ENCODE data around the gene CAMK4. TPM values are rescaled to one million over a fixed set of nuclear protein-coding genes. Genes with fewer than 3 reads are reported as not detected.

Gene CAMK4
- total RNA-seq, 1 donor from 2014 or later = 1.2 TPM

GRCh38 chr5:111310711-111311620 is 86.8 kb downstream of the CAMK4 start:
- no peak for DNase-seq (ENCODE audit: extremely low spot score, unreplicated experiment)
- Mint-ChIP-seq H3K9me3 (ENCODE audit: unreplicated experiment) (no peaks in the 10 kb centered on the region), H3K4me1 (ENCODE audit: unreplicated experiment) (no peaks in the 10 kb centered on the region), H3K27ac (ENCODE audit: unreplicated experiment) (no peak overlapping the region), H3K36me3 (ENCODE audit: unreplicated experiment) (no peaks in the 10 kb centered on the region), H3K4me3 (ENCODE audit: unreplicated experiment) (no peak overlapping the region), H3K27me3 (ENCODE audit: unreplicated experiment) (peaks cover 15% of the 10 kb centered on the region)
- no peak for TF ChIP-seq CTCF (IDR thresholded peaks at IDR 0.05)

GRCh38 chr5:111311666-111312065 is 87.5 kb downstream of the CAMK4 start:
- no peak for TF ChIP-seq CTCF (IDR thresholded peaks at IDR 0.05)
- H3K27ac Mint-ChIP-seq (ENCODE audit: unreplicated experiment) = no peak overlapping the region
- H3K27me3 Mint-ChIP-seq (ENCODE audit: unreplicated experiment) = peaks cover 19% of the 10 kb centered on the region
- DNase-seq (ENCODE audit: extremely low spot score, unreplicated experiment) = no peak
- no peaks in the 10 kb centered on the region for H3K36me3 Mint-ChIP-seq (ENCODE audit: unreplicated experiment)
- no peak overlapping the region for H3K4me3 Mint-ChIP-seq (ENCODE audit: unreplicated experiment)
- no peaks in the 10 kb centered on the region for H3K4me1 Mint-ChIP-seq (ENCODE audit: unreplicated experiment)
- H3K9me3 Mint-ChIP-seq (ENCODE audit: unreplicated experiment) = no peaks in the 10 kb centered on the region

- no peak overlapping the region for H3K27ac Mint-ChIP-seq (ENCODE audit: unreplicated experiment)
- no peak overlapping the region for H3K4me3 Mint-ChIP-seq (ENCODE audit: unreplicated experiment)
- H3K27me3 Mint-ChIP-seq (ENCODE audit: unreplicated experiment) = peaks cover 19% of the 10 kb centered on the region
- no peak for DNase-seq (ENCODE audit: extremely low spot score, unreplicated experiment)
- H3K36me3 Mint-ChIP-seq (ENCODE audit: unreplicated experiment) = no peaks in the 10 kb centered on the region
- no peak for TF ChIP-seq CTCF (IDR thresholded peaks at IDR 0.05)
- no peaks in the 10 kb centered on the region for H3K9me3 Mint-ChIP-seq (ENCODE audit: unreplicated experiment)
- H3K4me1 Mint-ChIP-seq (ENCODE audit: unreplicated experiment) = no peaks in the 10 kb centered on the region
These were observed 89.0 kb downstream of the CAMK4 start for GRCh38 chr5:111313017-111313724.

GRCh38 chr5:111320953-111321352 is 96.8 kb downstream of the CAMK4 start:
- Mint-ChIP-seq H3K4me1 (ENCODE audit: unreplicated experiment) (no peaks in the 10 kb centered on the region), H3K4me3 (ENCODE audit: unreplicated experiment) (no peak overlapping the region), H3K27me3 (ENCODE audit: unreplicated experiment) (peaks cover 14% of the 10 kb centered on the region), H3K36me3 (ENCODE audit: unreplicated experiment) (no peaks in the 10 kb centered on the region), H3K9me3 (ENCODE audit: unreplicated experiment) (no peaks in the 10 kb centered on the region), H3K27ac (ENCODE audit: unreplicated experiment) (no peak overlapping the region)
- no peak for TF ChIP-seq CTCF (IDR thresholded peaks at IDR 0.05)
- DNase-seq (ENCODE audit: extremely low spot score, unreplicated experiment) = no peak

GRCh38 chr5:111321376-111321775 is 97.2 kb downstream of the CAMK4 start:
- H3K36me3 Mint-ChIP-seq (ENCODE audit: unreplicated experiment) = no peaks in the 10 kb centered on the region
- no peak overlapping the region for H3K27ac Mint-ChIP-seq (ENCODE audit: unreplicated experiment)
- peaks cover 10% of the 10 kb centered on the region for H3K27me3 Mint-ChIP-seq (ENCODE audit: unreplicated experiment)
- no peak for DNase-seq (ENCODE audit: extremely low spot score, unreplicated experiment)
- H3K4me1 Mint-ChIP-seq (ENCODE audit: unreplicated experiment) = no peaks in the 10 kb centered on the region
- H3K4me3 Mint-ChIP-seq (ENCODE audit: unreplicated experiment) = no peak overlapping the region
- TF ChIP-seq CTCF (IDR thresholded peaks at IDR 0.05) = no peak
- no peaks in the 10 kb centered on the region for H3K9me3 Mint-ChIP-seq (ENCODE audit: unreplicated experiment)

Measured in osteocyte (in vitro differentiated cells).